Measurements from ENCODE around the gene EXOC4. TPM values are rescaled to one million over a fixed set of nuclear protein-coding genes. Genes with fewer than 3 reads are reported as not detected.

The EXOC4 gene
- total RNA-seq, 4 donors from 2014 or later: 36.9 to 78.0 (median 52.2) TPM

- ATAC-seq (no peak), DNase-seq (no peak)
- intact Hi-C loops (cut with DNase I; ENCODE audit: low total_unique reads): no loop called here
These were observed 410.0 kb downstream of the EXOC4 start for GRCh38 chr7:133662830-133663229.

GRCh38 chr7:133664528-133664927 is 411.6 kb downstream of the EXOC4 start:
- intact Hi-C loops (cut with DNase I; ENCODE audit: low total_unique reads): no loop called here
- Histone ChIP-seq H3K9me3 (no peaks in the 10 kb centered on the region), H3K27ac (no peak overlapping the region), H3K4me1 (no peaks in the 10 kb centered on the region), H3K27me3 (no peaks in the 10 kb centered on the region), H3K36me3 (no peaks in the 10 kb centered on the region), H3K4me3 (no peak overlapping the region)
- DNase-seq (no peak), ATAC-seq (no peak)
- in situ Hi-C loops (cut with MboI; ENCODE audit: low sequenced_read_pairs in 4 of 4): no loop called here
- TF ChIP-seq POLR2A (IDR thresholded peaks at IDR 0.05) (no peak), CTCF (IDR thresholded peaks at IDR 0.05 in 4 of 5, conservative IDR thresholded peaks at IDR 0.05 in 1 of 5) (no peak)

More at GRCh38 chr7:133662830-133663229, 410.0 kb downstream of the EXOC4 start:
- no peak overlapping the region for H3K27ac ChIP-seq
- no peaks in the 10 kb centered on the region for H3K36me3 ChIP-seq
- H3K27me3 ChIP-seq: no peaks in the 10 kb centered on the region
- no peak overlapping the region for H3K4me3 ChIP-seq
- no peaks in the 10 kb centered on the region for H3K4me1 ChIP-seq
- H3K9me3 ChIP-seq: no peaks in the 10 kb centered on the region
- in situ Hi-C loops (cut with MboI; ENCODE audit: low sequenced_read_pairs in 4 of 4): no loop called here
- TF ChIP-seq CTCF (IDR thresholded peaks at IDR 0.05 in 4 of 5, conservative IDR thresholded peaks at IDR 0.05 in 1 of 5) (no peak), POLR2A (IDR thresholded peaks at IDR 0.05) (no peak)

GRCh38 chr7:133668296-133669060 is 415.6 kb downstream of the EXOC4 start:
- DNase-seq: no peak

GRCh38 chr7:133669061-133669455 is 416.2 kb downstream of the EXOC4 start:
- no peaks in the 10 kb centered on the region for H3K4me1 ChIP-seq
- ATAC-seq (no peak), DNase-seq (no peak)
- no peaks in the 10 kb centered on the region for H3K9me3 ChIP-seq
- H3K36me3 ChIP-seq: no peaks in the 10 kb centered on the region
- no peaks in the 10 kb centered on the region for H3K27me3 ChIP-seq
- in situ Hi-C loops (cut with MboI; ENCODE audit: low sequenced_read_pairs in 4 of 4): no loop called here
- TF ChIP-seq POLR2A (IDR thresholded peaks at IDR 0.05) (no peak), CTCF (IDR thresholded peaks at IDR 0.05 in 4 of 5, conservative IDR thresholded peaks at IDR 0.05 in 1 of 5) (no peak)
- intact Hi-C loops (cut with DNase I; ENCODE audit: low total_unique reads): no loop called here
- no peak overlapping the region for H3K4me3 ChIP-seq
- no peak overlapping the region for H3K27ac ChIP-seq

More at GRCh38 chr7:133668296-133669060, 415.6 kb downstream of the EXOC4 start:
- Histone ChIP-seq H3K27me3 (no peaks in the 10 kb centered on the region), H3K27ac (no peak overlapping the region), H3K4me3 (no peak overlapping the region), H3K36me3 (no peaks in the 10 kb centered on the region), H3K9me3 (no peaks in the 10 kb centered on the region), H3K4me1 (no peaks in the 10 kb centered on the region)
- intact Hi-C loops (cut with DNase I; ENCODE audit: low total_unique reads) (no loop called here), in situ Hi-C loops (cut with MboI; ENCODE audit: low sequenced_read_pairs in 4 of 4) (no loop called here)
- no peak for ATAC-seq
- TF ChIP-seq CTCF (IDR thresholded peaks at IDR 0.05 in 4 of 5, conservative IDR thresholded peaks at IDR 0.05 in 1 of 5) (no peak), POLR2A (IDR thresholded peaks at IDR 0.05) (no peak)

All from gastrocnemius medialis (tissue), 4 donors.